Glomerular endothelial cell (primary cell): ENCODE data around the gene PCYOX1L. TPM values are rescaled to one million over a fixed set of nuclear protein-coding genes. Genes with fewer than 3 reads are reported as not detected.

Experiments
- DNase-seq: peaks from one replicate; pipeline ENCODE4 v3.0.0-alpha.2; 2011; ENCODE audit warnings: low read depth, low spot score; ENCODE audit errors: extremely low read depth
- total RNA-seq: library from RNA; depleted of rRNA; stranded (reverse); fragments of >200 nt; gene quantifications from 2 replicates; pipeline ENCODE4 v1.2.3, GENCODE V29; 2015

Gene PCYOX1L
- total RNA-seq, 1 donor from 2014 or later = 18.7 TPM

DNA sequence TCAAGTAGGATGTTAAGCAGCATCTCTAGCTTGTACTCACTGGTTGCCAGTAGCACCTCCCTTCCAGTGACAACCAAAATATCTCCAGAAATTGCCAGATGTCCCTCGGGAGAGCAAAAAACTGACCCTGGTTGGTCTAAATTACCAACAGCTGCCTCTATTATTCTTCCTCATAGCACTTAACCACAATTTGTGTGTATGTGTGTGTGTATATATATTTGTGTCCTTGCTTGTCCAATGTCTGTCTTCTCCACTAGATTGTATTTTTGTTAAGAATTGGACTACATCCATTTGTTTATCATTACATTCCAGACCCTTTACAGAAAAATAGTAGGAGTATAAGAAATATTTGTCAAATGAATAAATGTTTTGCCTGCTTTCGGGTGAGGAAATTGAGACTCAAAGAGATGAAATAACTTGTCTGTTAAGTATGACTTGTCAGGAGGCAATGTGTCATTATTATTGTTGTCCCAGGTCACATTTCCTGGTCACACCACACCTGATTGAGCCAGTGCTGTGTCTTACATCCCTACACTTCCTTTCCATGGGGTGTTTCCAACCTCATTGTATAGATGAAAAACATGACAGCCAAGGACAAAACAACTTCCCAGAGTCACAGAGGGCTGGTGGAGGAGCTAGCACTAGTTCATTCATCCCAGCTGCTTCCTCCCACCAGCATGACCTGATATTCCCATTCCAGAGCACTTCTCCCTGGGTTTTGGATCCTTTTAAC is 24.0 kb upstream of the PCYOX1L start:
- no peak for DNase-seq

DNA sequence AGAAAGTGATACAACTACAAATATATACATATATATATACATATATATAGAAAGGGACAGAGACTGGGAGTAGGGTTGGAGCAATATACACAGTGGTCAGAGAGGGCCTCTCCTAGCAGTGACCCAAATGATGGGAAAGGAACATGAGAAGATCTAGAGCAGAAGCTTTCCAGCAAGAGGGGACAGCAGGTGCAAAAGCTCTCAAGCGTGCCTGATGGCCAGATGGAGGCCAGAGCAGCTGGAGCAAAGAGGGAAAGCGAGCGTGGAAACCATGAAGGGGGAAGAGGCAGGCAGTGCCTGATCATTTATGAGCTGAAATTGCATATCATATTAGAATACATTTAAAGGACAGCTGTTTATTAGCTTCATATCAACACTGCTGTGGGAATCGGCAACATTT is 20.1 kb upstream of the PCYOX1L start:
- DNase-seq = no peak

DNA sequence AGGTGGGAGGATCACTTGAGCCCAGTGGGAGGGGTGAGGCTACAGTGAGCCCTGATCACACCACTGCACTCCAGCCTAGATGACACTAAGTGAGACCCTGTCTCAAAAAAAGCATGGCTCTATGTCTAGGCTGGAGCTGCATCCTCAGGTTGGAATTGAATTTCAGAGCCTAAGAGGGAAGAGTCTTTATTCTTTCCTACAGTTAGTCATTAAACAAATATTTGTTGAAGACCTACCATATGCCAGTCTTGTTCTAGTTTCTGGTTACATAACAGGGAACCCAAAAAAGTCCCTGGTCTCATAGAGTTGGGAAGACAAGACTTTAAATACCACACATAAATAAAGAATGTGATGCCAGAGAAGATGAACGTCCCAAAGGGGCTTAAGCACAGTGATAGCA is 19.5 kb upstream of the PCYOX1L start:
- DNase-seq = no peak

DNA sequence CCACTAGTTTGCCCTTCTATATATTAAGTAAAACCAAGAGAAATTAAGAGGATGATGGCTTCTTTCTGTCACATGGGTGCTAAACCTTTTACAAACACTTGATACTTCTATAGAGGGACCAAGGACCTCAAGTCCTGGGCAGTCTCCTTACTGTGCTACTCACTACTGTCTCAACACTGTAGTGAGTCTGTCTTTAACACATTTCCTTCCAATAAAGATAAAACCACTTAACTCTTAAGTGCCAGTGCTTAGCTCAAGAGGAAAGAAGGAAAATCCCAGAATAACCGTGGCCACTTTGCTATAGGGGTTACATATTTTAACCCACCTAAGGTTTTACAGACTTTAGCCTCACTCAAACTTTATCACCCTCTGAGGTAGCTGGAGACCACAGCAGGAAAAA is 16.9 kb upstream of the PCYOX1L start:
- DNase-seq = no peak

DNA sequence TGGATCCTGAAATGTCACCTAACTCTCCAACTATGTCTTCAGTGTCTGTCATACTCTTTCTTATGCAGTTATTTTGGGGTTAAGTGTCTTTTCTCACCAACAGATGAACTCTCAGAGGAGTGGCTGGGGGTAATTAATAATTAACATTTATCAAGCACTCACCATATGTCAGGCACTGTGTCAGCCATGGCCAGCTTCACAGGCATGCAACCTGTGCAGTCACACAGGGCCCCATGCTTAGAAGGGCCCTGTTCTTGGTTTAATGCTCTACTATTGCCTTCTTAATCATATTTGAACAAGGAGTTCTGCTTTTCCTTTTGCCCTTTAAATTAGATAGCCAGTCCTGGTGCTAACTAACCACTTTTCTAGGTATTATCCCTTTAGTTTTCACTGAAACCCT is 16.0 kb upstream of the PCYOX1L start:
- DNase-seq = no peak

DNA sequence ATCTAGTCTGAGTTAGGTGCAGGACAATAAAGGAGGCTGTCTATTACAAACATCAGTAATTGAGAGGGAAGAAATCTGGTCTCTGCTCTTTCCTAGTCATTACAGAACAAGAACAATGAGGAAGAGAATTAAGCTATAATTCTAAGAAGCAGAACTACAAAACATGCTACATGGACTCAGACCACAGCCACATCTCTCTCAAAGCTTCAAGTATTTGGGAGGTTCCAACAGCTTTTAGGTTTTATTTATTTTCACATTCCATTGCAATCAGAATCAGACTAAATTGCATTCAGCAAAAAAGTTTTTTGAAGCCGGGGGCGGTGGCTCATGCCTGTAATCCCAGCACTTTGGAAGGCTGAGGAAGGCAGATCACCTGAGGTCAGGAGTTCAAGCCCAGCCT is 13.7 kb upstream of the PCYOX1L start:
- DNase-seq = no peak

GRCh38 chr5:149345147-149345891 is 12.5 kb upstream of the PCYOX1L start, which contains the start of gene GRPEL2:
Gene GRPEL2 (plus strand): TSS chr5:149345499. CDS start chr5:149345540, 41 bp downstream.
- DNase-seq = no peak

- no peak for DNase-seq
These were observed 12.0 kb upstream of the PCYOX1L start for GRCh38 chr5:149345892-149346222.

GRCh38 chr5:149348518-149348917 is 9.3 kb upstream of the PCYOX1L start:
- DNase-seq = no peak

GRCh38 chr5:149349382-149349781 is 8.5 kb upstream of the PCYOX1L start:
- no peak for DNase-seq

DNA sequence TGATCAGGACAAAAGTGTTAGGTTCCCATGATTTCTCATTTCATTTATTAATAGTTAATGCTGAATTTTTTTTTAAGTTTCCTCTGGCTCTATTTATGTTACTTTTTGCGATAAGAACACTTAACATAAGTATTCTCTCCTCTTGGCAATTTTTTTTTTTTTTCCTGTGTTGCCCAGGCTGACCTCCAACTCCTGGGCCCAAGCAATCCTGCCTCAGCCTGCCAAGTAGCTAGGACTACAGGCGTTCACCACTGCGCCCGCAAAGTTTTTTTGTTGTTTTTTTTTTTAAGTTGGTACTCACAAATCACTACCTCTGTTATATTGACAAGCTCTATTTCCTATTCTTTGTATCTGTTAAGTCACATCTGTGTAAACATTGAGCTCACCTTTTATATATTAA is 5.7 kb upstream of the PCYOX1L start:
- DNase-seq = no peak

DNA sequence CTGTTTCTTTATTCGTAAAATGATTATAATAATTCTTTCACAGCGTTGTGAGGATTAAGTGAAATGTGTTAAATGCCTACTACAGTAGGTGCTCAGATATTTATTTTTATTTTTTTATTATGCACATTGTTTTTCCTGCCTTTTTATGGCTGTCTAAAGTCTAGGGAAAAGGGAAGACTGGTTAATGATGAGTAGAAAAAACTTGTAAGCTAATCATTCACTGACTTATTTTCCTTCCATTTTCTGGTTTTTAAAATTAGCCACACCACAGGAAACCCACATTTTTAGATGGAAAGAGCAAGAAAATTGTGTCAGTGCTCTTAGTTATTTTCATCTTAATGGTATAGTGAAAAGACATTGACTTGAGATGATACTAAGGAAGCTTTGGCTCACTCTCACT is 3.9 kb upstream of the PCYOX1L start:
- DNase-seq = no peak

DNA sequence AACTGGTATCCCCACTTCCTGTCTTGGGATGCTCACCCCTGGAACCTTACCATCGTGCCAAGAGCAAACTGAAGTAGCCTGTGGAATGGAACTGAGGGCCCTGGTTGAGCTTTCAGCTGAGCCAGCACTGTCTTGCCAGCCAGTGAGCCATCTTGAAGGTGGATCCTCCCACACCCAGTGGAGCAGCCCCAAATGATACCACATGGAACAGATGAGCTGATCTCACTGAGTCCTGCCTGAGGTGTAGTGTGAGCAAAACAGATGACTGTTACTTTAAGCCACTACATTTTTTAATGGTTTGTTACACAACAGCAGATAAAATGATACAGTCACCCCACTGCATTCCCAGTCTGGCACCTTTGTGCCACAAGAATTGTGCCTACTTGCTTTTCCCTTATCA is 2.2 kb upstream of the PCYOX1L start:
- no peak for DNase-seq

- no peak for DNase-seq
These were observed 1.5 kb upstream of the PCYOX1L start for GRCh38 chr5:149356391-149356790.

DNA sequence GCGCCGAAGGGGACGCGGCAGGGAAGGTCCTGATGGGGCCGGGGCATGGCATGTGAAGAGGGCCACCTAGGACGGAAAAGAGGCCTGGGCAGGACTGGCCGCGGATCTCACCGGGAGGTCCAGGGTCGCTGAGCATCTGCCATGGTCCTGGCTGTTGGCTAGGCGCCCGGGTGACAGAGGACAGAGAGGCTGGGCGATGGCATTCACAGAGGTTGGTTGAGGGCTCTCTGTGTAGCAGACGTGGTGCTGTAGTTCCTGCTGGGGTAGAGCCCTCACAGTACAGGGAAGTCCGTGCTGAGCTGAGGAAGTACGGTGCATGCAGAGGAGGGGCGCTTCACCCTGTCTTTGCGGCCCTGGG is 427 bp downstream of the PCYOX1L start:
- DNase-seq = no peak

DNA sequence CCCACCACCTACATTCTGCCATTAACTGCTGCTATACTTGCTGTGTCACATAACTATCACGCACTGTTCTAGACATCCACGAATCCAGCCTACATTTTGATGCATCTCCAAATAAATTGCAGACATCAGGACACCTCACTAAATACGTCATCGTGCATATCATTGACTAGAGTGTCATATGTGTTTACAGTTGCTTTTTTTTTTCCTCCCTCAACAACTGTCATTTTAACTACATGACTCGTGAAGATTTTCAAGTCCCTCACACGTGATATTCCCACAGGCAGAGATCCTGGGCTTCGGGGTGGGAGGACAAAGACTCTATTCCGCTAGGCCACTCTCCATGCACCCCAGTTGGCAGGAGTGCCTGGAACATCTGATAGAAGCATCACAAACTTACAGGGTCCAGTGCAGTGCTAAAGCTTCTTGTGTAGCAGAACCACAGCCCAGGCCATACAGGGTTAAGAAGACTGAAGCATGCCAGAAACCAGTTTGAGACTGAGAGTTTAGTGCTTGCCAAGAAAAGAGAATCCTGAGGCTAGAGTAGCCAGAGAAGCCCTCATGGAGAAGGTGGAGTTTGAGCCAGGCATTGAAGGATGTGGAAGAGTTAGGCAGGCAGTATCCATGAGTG is 1.1 kb downstream of the PCYOX1L start:
- no peak for DNase-seq

GRCh38 chr5:149360272-149360671 is 2.4 kb downstream of the PCYOX1L start:
- no peak for DNase-seq

- no peak for DNase-seq
These were observed 4.7 kb downstream of the PCYOX1L start for GRCh38 chr5:149362541-149362940.

- no peak for DNase-seq
These were observed 5.5 kb downstream of the PCYOX1L start for GRCh38 chr5:149363358-149363757.

- no peak for DNase-seq
These were observed 6.1 kb downstream of the PCYOX1L start for GRCh38 chr5:149363936-149364335.

DNA sequence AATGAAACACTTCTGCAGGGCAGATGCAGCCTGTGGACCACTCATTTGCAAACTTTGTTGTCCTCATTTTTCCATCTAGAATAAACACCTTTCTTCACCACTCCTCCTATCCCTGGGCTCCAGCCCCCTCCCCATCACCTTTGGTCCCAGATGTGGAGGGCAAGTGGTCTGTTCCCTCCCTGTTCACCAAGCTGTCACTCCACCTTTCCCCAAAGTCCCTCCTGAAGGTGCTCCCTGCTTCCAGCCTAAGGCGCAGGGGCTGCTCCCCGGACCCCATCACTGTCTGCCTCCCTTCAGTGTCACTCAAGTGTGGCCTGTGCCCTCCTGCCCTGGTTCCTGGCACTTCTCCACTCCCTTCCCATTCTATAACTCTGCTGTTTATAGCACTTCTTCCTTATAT is 6.9 kb downstream of the PCYOX1L start:
- DNase-seq = no peak

DNA sequence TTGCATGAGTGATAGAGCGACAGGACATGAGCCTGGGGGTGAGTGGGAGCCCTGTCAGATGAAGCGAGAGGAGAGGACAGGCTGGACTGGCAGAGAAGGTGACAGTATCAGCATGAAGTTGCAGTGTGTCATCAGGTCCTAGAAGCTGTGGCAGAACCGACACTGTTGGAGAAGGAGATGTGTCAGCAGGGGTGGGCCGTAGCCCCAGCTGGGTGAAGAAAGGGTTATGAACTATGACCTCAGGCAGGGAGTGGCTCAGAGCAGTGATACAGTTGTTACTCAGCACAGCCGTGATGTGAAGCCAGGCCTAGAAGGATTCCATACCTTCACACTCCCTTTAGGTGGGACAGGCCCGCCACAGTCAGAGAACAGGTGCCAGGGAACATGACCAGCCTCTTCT is 7.6 kb downstream of the PCYOX1L start:
- DNase-seq = no peak
